HS-27A (cell line): Measurements from ENCODE around the gene CBLB.

Experiments used
- DNase-seq: peaks from one replicate; pipeline ENCODE4 v3.0.0-alpha.2; 2012; ENCODE audit warnings: low read depth, missing footprints

Gene CBLB

GRCh38 chr3:105845488-105845887 is 23.3 kb downstream of the CBLB start:
- no peak for DNase-seq

- no peak for DNase-seq
Measured at GRCh38 chr3:105844704-105845103, 24.1 kb downstream of the CBLB start.

GRCh38 chr3:105843994-105844393 is 24.8 kb downstream of the CBLB start:
- DNase-seq: no peak

- no peak for DNase-seq
Measured at GRCh38 chr3:105842943-105843342, 25.9 kb downstream of the CBLB start.

GRCh38 chr3:105842449-105842848 is 26.4 kb downstream of the CBLB start:
- no peak for DNase-seq

GRCh38 chr3:105837947-105838346 is 30.9 kb downstream of the CBLB start:
- DNase-seq: no peak

GRCh38 chr3:105837143-105837740 is 31.6 kb downstream of the CBLB start:
- DNase-seq: no peak

GRCh38 chr3:105836533-105836932 is 32.3 kb downstream of the CBLB start:
- no peak for DNase-seq

- no peak for DNase-seq
Measured at GRCh38 chr3:105835606-105836005, 33.2 kb downstream of the CBLB start.

- DNase-seq: no peak
Measured at GRCh38 chr3:105834768-105835167, 34.0 kb downstream of the CBLB start.

GRCh38 chr3:105832644-105833043 is 36.2 kb downstream of the CBLB start:
- no peak for DNase-seq

- DNase-seq: no peak
Measured at GRCh38 chr3:105830836-105831235, 38.0 kb downstream of the CBLB start.

- no peak for DNase-seq
Measured at GRCh38 chr3:105829871-105830622, 38.8 kb downstream of the CBLB start.

- DNase-seq: no peak
Measured at GRCh38 chr3:105829229-105829628, 39.6 kb downstream of the CBLB start.

GRCh38 chr3:105828703-105829102 is 40.1 kb downstream of the CBLB start:
- DNase-seq: no peak

GRCh38 chr3:105827959-105828358 is 40.9 kb downstream of the CBLB start:
- peak; percentile 66 for DNase-seq

- DNase-seq: no peak
Measured at GRCh38 chr3:105826778-105827634, 41.8 kb downstream of the CBLB start.

- no peak for DNase-seq
Measured at GRCh38 chr3:105824129-105824528, 44.7 kb downstream of the CBLB start.

- DNase-seq: peak; percentile 65
Measured at GRCh38 chr3:105823149-105823867, 45.5 kb downstream of the CBLB start.

GRCh38 chr3:105822171-105823123 is 46.4 kb downstream of the CBLB start:
- DNase-seq: no peak

- no peak for DNase-seq
Measured at GRCh38 chr3:105821433-105821832, 47.4 kb downstream of the CBLB start.
